HL-60/S4 treated with retinoic acid at 250 ng/mL for 4 days and 3 days (cell line): ENCODE measurements around the gene ZSWIM8.

ENCODE experiments used
- in situ Hi-C: fragments of 300-500 bp; cut with MboI; formaldehyde crosslinking; loops from 2 replicates; pipeline ENCODE4 v1.7.0; 2022; ENCODE audit warnings: low sequenced_read_pairs

ZSWIM8 gene

GRCh38 chr10:73796766-73797165 lies 11.4 kb downstream of the ZSWIM8 start:
- in situ Hi-C loops: no loop called here

GRCh38 chr10:73797324-73798025 lies 12.1 kb downstream of the ZSWIM8 start:
- in situ Hi-C loops: no loop called here

- in situ Hi-C loops: no loop called here
Measured at GRCh38 chr10:73798087-73798486, 12.7 kb downstream of the ZSWIM8 start.

GRCh38 chr10:73798927-73799560 lies 13.6 kb downstream of the ZSWIM8 start:
- in situ Hi-C loops: no loop called here

- in situ Hi-C loops: no loop called here
Measured at GRCh38 chr10:73799899-73800559, 14.6 kb downstream of the ZSWIM8 start.

GRCh38 chr10:73800560-73801252 lies 15.3 kb downstream of the ZSWIM8 start:
- in situ Hi-C loops: no loop called here

- in situ Hi-C loops: no loop called here
Measured at GRCh38 chr10:73801253-73801590, 15.8 kb downstream of the ZSWIM8 start.

GRCh38 chr10:73802276-73802991 lies 17.0 kb downstream of the ZSWIM8 start:
- in situ Hi-C loops: no loop called here

GRCh38 chr10:73803680-73804286 lies 18.4 kb downstream of the ZSWIM8 start:
- in situ Hi-C loops: no loop called here

- in situ Hi-C loops: no loop called here
Measured at GRCh38 chr10:73806176-73806950, 21.0 kb downstream of the ZSWIM8 start.

- in situ Hi-C loops: no loop called here
Measured at GRCh38 chr10:73807471-73807870, 22.1 kb downstream of the ZSWIM8 start.

GRCh38 chr10:73808021-73808815 lies 22.8 kb downstream of the ZSWIM8 start:
- in situ Hi-C loops: no loop called here

GRCh38 chr10:73809061-73809818 lies 23.8 kb downstream of the ZSWIM8 start:
- in situ Hi-C loops: no loop called here

- in situ Hi-C loops: no loop called here
Measured at GRCh38 chr10:73810358-73810734, 24.9 kb downstream of the ZSWIM8 start.

- in situ Hi-C loops: no loop called here
Measured at GRCh38 chr10:73810735-73811465, 25.5 kb downstream of the ZSWIM8 start.

GRCh38 chr10:73812657-73813056 lies 27.3 kb downstream of the ZSWIM8 start:
- in situ Hi-C loops: no loop called here

- in situ Hi-C loops: no loop called here
Measured at GRCh38 chr10:73813333-73813732, 27.9 kb downstream of the ZSWIM8 start.
